ENCODE data around the gene ST6GALNAC5. TPM values are rescaled to one million over a fixed set of nuclear protein-coding genes. Genes with fewer than 3 reads are reported as not detected.

Gene ST6GALNAC5
- total RNA-seq, 1 experiment from 2014 or later, result not detected

- TF ChIP-seq TCF7L2 (IDR thresholded peaks at IDR 0.05; ENCODE audit: low read depth, low read length) (no peak), POLR2AphosphoS5 (IDR thresholded peaks at IDR 0.05; ENCODE audit: low read depth, low read length) (no peak), CTCF (IDR thresholded peaks at IDR 0.05) (no peak), SIN3A (IDR thresholded peaks at IDR 0.05; ENCODE audit: borderline replicate concordance, insufficient read depth, low read depth, low read length) (no peak), REST (IDR thresholded peaks at IDR 0.05; ENCODE audit: insufficient read depth in 1 of 2, low read depth in 2 of 2, low read length in 1 of 2) (no peak)
- no peak overlapping the region for H3K27ac ChIP-seq (ENCODE audit: low read length)
- peak; percentile 18 for DNase-seq (ENCODE audit: low read depth, low spot score)
- intact Hi-C loops (cut with micrococcal nuclease; ENCODE audit: unreplicated experiment) (no loop called here), in situ Hi-C loops (cut with HindIII; ENCODE audit: low pct_unique_long_range_greater_than_20kb, low sequenced_read_pairs) (no loop called here)
- peaks cover 2% of the 10 kb centered on the region; the same call in 1 of the 2 replicates for H3K27me3 ChIP-seq (ENCODE audit: control insufficient read depth, insufficient read depth, low read length)
- H3K36me3 ChIP-seq (ENCODE audit: control insufficient read depth, insufficient read depth, low read length), result no peaks in the 10 kb centered on the region
- POLR2A ChIA-PET, result no interaction called here
- H3K4me1 ChIP-seq (ENCODE audit: control insufficient read depth, insufficient read depth, low read length), result no peaks in the 10 kb centered on the region
- no peak overlapping the region for H3K4me3 ChIP-seq (ENCODE audit: low read depth in 2 of 2, low read length in 2 of 2)
- H3K9me3 ChIP-seq (ENCODE audit: control insufficient read depth, insufficient read depth, low read depth, low read length), result no peaks in the 10 kb centered on the region
- BruUV-seq (replicated peaks), result no TSS peak
- CTCF ChIA-PET, result no interaction called here
- ATAC-seq, result no peak
Measured at GRCh38 chr1:77031106-77031662, 163.9 kb downstream of the ST6GALNAC5 start.

- no peaks in the 10 kb centered on the region for H3K9me3 ChIP-seq (ENCODE audit: control insufficient read depth, insufficient read depth, low read depth, low read length)
- POLR2A ChIA-PET, result no interaction called here
- no TSS peak for BruUV-seq (replicated peaks)
- in situ Hi-C loops (cut with HindIII; ENCODE audit: low pct_unique_long_range_greater_than_20kb, low sequenced_read_pairs) (no loop called here), intact Hi-C loops (cut with micrococcal nuclease; ENCODE audit: unreplicated experiment) (no loop called here)
- ATAC-seq (no peak), DNase-seq (ENCODE audit: low read depth, low spot score) (no peak)
- H3K27me3 ChIP-seq (ENCODE audit: control insufficient read depth, insufficient read depth, low read length), result no peaks in the 10 kb centered on the region
- no peak overlapping the region for H3K4me3 ChIP-seq (ENCODE audit: low read depth in 2 of 2, low read length in 2 of 2)
- TF ChIP-seq CTCF (IDR thresholded peaks at IDR 0.05) (no peak), REST (IDR thresholded peaks at IDR 0.05; ENCODE audit: insufficient read depth in 1 of 2, low read depth in 2 of 2, low read length in 1 of 2) (peak; percentile 65 to 86; a peak in 3 of 4 replicates)
- no peak overlapping the region for H3K27ac ChIP-seq (ENCODE audit: low read length)
- H3K36me3 ChIP-seq (ENCODE audit: control insufficient read depth, insufficient read depth, low read length), result no peaks in the 10 kb centered on the region
- CTCF ChIA-PET, result no interaction called here
- no peaks in the 10 kb centered on the region for H3K4me1 ChIP-seq (ENCODE audit: control insufficient read depth, insufficient read depth, low read length)
Measured at GRCh38 chr1:77036560-77036959, 169.3 kb downstream of the ST6GALNAC5 start.

Data from Panc1 (cell line).